CD1c-positive myeloid dendritic cell (primary cell): ENCODE results near the gene DCK.

ENCODE experiments used
- DNase-seq: peaks from one replicate; pipeline ENCODE4 v3.0.0-alpha.2; 2016; ENCODE audit errors: extremely low spot score

Gene DCK

DNA sequence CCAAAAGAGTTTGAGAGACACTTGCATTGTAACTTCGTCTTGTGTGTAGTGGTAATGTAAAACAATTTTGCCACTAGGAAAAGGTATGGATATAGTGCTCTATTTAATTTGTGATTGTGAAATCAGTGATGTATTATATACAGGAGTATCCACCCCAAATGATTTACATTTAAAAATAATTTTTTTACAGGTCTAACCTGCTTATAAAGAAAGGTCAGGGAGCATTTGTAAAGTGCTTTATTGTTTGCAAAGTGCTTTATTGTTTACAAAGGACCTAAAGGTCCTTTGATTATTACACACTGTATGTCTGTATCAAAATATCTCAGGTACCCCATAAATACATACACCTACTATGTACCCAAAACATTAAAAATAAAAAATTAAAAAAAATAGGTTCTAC, 70.3 kb downstream of the DCK start:
- DNase-seq: no peak

DNA sequence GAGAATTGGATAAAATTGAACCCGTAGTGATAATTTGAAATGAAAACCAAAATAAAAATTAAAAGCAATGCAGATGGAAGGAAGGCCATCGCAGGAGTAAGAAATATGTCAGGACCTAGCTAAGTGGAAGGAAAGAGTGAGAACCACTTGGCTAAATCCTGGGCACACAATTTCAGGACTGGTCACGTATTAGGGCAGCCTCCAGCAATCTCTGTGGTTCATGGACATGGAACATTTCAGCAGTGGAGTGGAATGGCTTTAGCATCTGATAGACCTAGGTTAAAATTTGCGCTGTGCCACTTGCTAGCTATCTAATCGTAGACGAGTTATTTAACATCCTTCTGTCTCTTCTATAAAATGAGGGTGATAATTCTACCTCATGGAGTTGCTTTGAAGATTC, 71.1 kb downstream of the DCK start:
- DNase-seq: no peak

GRCh38 chr4:71065991-71066510, 72.6 kb downstream of the DCK start:
- no peak for DNase-seq

DNA sequence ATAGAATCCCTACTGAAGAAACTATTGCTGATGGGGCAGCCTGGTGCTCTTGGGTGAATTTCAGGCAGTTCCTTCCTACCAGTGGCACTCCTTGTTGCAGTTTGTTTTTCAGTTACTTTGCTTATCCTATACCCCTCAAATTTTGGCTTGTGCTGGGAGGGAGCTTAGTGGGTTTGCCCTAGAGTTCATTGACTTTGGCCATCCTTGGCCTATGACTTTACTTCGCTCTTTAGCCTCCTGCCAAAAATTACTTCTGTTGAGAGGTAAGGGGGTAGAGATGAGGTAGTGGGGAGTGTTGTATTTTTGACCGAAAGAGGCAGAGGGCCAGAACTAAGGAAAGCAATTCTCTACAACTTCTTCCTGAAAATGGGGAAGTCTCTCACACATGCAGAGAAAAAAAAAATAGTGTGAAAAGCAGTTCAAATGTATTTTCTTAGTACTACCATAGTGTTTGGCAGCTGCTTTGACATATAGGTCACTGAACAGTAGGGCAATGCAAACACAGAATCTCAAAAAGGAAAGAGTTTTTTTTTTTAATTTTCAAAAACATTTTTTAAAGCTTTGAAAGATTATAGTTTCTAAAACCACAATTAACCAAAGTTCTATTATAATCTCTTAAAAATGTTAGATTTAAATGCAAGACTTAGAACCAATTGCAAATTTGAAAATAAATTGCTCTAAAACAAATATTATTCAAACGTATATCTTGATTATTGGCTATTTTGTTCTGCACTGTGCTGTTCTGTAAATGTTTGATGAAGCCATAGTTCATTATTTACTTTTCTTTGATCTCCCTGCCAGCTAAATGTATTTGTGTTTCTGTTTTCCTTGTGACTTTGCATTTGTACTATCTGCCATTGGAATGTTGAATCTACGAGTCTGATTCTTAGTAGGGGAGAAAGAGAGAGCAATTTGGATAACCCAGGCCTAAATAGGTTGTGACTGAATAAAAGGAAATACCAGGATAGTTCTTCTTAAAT, 73.6 kb downstream of the DCK start:
- no peak for DNase-seq

GRCh38 chr4:71069063-71069462, 75.6 kb downstream of the DCK start:
- no peak for DNase-seq

GRCh38 chr4:71070015-71070414, 76.6 kb downstream of the DCK start:
- no peak for DNase-seq

DNA sequence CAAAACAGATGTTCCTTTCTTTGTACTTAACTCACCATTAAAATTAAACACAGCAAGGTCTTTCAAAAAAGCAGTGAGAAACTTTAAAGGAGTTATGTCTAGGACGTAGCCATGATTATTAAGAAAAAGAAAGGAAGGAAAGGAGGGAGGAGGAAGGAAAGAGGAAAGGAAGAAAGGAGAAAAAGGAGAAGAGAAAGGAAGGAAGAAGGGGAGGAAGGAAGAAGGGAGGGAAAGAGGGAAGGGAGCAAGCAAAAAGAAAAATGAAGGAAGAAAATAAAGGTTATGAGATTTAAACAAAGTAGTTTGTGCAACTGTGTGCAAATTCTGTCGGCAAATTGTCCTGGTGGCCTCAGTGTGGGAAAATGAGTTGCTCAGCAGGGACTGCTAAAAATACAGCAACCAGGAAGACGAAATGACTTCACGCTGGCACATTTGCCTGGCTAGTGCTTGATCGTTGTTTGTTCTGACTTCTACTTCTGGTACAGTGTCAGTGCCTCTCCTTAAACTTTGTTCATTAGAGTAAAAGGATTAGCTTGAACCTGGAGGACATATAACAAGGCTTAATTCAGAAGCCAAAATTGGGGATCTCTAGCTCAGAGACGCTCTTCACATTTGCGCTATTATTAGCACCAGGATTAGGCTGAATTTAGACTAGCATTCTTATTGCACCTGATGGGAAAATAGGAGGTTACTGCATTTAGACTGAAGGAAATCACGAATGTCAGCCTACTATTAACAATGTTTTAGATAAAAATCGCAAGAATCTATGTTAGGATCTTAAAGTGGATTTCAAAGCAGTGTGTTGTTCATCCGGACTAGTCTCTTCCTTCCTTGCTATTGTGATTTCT, 81.2 kb downstream of the DCK start:
- DNase-seq: no peak
